ENCODE results near the gene NUP43.
"Not testable (repeated sequence)": the region's sequence is repeated elsewhere in the genome, so short reads cannot be mapped to it uniquely, and the experiment has no call there.

Gene NUP43

DNA sequence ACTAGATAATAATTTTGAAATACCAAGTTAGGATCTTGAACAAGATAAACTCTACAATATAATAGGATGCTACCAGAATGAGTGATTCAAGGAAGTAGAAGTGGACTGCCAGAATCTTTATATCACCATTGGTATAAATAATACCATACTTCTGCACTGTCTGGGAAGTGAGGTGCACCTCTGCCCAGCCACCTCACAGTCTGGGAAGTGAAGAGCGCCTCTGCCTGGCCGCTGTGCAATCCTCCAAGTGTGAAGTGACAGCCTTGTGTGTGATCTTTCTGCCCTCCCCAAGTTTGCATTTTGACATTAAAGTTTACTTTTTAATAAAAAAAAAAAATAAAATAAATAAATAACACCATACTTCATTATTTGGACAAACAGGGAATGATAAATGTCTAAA lies 47.2 kb downstream of the NUP43 start:
- no peak for DNase-seq (ENCODE audit: low read depth, low spot score)
- no peak overlapping the region for H3K27ac ChIP-seq

DNA sequence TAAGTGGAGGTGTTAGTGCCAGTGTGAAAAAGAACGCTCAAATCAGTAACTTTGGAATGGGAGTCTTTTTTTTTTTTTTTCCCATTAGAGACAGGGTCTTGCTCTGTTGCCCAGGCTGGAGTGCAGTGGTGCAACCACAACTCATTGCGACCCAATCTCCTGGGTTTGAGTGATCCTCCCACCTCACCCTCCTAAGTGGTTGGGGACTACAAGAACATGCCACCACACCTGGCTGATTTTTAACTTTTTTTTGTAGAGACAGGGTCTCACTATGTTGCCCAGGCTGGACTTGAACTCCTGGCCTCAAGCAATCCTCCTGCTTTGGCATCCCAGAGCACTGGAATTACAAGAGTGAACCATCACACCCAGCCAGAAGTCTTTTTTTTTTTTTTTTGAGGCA lies 48.2 kb downstream of the NUP43 start:
- peak overlapping the region; percentile 75 for H3K27ac ChIP-seq
- DNase-seq (ENCODE audit: low read depth, low spot score) = no peak

GRCh38 chr6:149696901-149697300 lies 49.4 kb downstream of the NUP43 start:
- H3K27ac ChIP-seq = peak overlapping the region; percentile 75
- peak; percentile 37 for DNase-seq (ENCODE audit: low read depth, low spot score)

DNA sequence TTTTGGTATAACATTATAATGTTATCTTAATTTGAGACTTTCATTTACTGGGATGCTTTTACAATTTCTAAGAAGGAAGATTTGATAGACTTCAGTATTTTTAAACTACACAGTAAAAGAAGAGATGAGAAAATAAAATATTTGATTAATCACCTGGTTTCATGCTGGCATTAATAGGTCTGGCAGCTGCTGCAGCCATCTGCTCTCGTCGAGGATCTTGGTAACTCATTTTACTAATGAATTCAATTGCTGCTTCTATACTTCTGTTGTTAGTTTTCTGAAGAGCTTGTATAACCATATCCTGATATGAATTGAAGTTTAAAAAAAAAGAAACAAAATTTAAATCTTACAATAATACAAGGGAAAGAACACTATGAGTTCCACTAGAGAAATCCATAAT lies 51.4 kb downstream of the NUP43 start:
- DNase-seq (ENCODE audit: low read depth, low spot score) = no peak
- H3K27ac ChIP-seq = no peak overlapping the region

DNA sequence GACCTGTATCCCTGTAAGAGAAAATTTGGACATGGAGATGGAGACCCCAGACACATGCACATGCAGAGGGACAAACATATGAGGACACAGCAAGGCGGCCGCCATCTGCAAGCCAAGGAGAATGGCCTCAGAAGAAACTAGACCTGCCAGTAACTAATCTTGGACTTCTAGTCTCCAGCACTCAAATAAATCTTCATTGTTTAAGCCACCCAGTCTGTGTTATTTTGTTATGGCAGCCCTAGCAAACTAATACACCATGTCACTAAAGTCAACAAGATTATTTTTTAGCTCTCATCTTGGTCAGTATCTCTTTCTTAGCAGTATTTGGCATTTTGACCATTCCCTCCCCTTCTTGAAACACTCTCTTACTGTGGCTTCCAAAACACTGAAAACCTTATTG lies 55.1 kb downstream of the NUP43 start:
- DNase-seq (ENCODE audit: low read depth, low spot score) = no peak
- H3K27ac ChIP-seq = no peak overlapping the region

GRCh38 chr6:149686230-149686629 lies 60.1 kb downstream of the NUP43 start:
- no peak overlapping the region for H3K27ac ChIP-seq
- DNase-seq (ENCODE audit: low read depth, low spot score) = no peak

GRCh38 chr6:149683256-149683859 lies 63.0 kb downstream of the NUP43 start:
- DNase-seq (ENCODE audit: low read depth, low spot score) = no peak
- no peak overlapping the region for H3K27ac ChIP-seq

DNA sequence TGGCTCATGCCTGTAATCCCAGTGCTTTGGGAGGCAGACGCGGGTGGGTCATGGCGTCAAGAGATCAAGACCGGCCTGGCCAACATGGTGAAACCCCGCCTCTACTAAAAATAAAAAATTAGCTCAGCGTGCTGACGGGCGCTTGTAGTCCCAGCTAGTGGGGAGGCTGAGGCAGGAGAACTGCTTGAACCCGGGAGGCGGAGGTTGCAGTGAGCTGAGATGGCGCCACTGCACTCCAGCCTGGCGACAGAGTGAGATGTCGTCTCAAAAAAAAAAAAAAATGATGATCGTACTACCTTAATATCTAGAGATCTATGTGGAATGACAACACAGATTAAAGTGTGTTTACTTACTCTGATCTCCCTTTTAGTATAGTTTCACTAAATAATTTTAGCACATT lies 64.5 kb downstream of the NUP43 start:
- not testable (repeated sequence) for DNase-seq (ENCODE audit: low read depth, low spot score); H3K27ac ChIP-seq

- H3K27ac ChIP-seq = no peak overlapping the region
Observed at GRCh38 chr6:149681209-149681608, 65.1 kb downstream of the NUP43 start.

GRCh38 chr6:149680503-149680902 lies 65.8 kb downstream of the NUP43 start:
- no peak overlapping the region for H3K27ac ChIP-seq
- no peak for DNase-seq (ENCODE audit: low read depth, low spot score)

More at GRCh38 chr6:149681209-149681608, 65.1 kb downstream of the NUP43 start:
- DNase-seq (ENCODE audit: low read depth, low spot score) = no peak
